HFFc6 (cell line): ENCODE measurements around the gene CHD8. TPM values are rescaled to one million over a fixed set of nuclear protein-coding genes. Genes with fewer than 3 reads are reported as not detected.
A peak's percentile ranks its signal among the peaks of the same experiment; 100 is the strongest.
"Not testable (repeated sequence)": the region's sequence is repeated elsewhere in the genome, so short reads cannot be mapped to it uniquely, and the experiment has no call there.

Experiments used
- DNase-seq: peaks from one replicate; pipeline ENCODE4 v3.0.0-alpha.2; 2018
- H3K27ac Mint-ChIP-seq: 2 replicates; pipeline ENCODE4 v1.8.0; 2020; ENCODE audit warnings: mild to moderate bottlenecking, mixed read lengths
- H3K27me3 Mint-ChIP-seq: 2 replicates; pipeline ENCODE4 v1.8.0; 2021; ENCODE audit warnings: mild to moderate bottlenecking, moderate library complexity, mixed read lengths; ENCODE audit not compliant: insufficient read depth
- H3K36me3 Mint-ChIP-seq: 2 replicates; pipeline ENCODE4 v1.8.0; 2021; ENCODE audit warnings: low read depth, mixed read lengths
- H3K4me1 Mint-ChIP-seq: 2 replicates; pipeline ENCODE4 v1.8.0; 2020; ENCODE audit warnings: low read depth, mixed read lengths
- H3K4me3 Mint-ChIP-seq: 2 replicates; pipeline ENCODE4 v1.8.0; 2020; ENCODE audit warnings: mild to moderate bottlenecking, moderate library complexity, mixed read lengths
- H3K9me3 Mint-ChIP-seq: 2 replicates; pipeline ENCODE4 v1.8.0; 2020; ENCODE audit warnings: mild to moderate bottlenecking, mixed read lengths
- CTCF ChIP-seq: fragments of 200-600 bp; sonication (generic); IDR thresholded peaks from 2 replicates; pipeline ENCODE4 v1.5.0; 2021; ENCODE audit warnings: antibody characterized with exemption, mild to moderate bottlenecking
- total RNA-seq, 6 experiments: library from RNA; stranded (reverse); fragmentation: NEBNext Ultra II Directional; extraction: Animal tissue kit (Norgen Biotek cat#: 25700); gene quantifications; 2 replicates in 1 of 6; 3 replicates in 5 of 6; pipeline ENCODE4 v1.2.3, GENCODE V29; 2021

CHD8 gene
- total RNA-seq, 6 experiments from 2014 or later, result 63.5 to 78.6 (median 70.9) TPM

GRCh38 chr14:21475767-21476522, 20.0 kb upstream of the CHD8 start:
- no peak for DNase-seq
- peak overlapping the region; percentile 97 for H3K27ac Mint-ChIP-seq
- no peaks in the 10 kb centered on the region for H3K9me3 Mint-ChIP-seq
- H3K36me3 Mint-ChIP-seq, result peaks cover 19% of the 10 kb centered on the region
- H3K27me3 Mint-ChIP-seq, result no peaks in the 10 kb centered on the region
- peaks cover 13% of the 10 kb centered on the region for H3K4me1 Mint-ChIP-seq
- peak overlapping the region; percentile 96 for H3K4me3 Mint-ChIP-seq
- no peak for TF ChIP-seq CTCF

GRCh38 chr14:21467616-21468015, 11.7 kb upstream of the CHD8 start:
- no peak for TF ChIP-seq CTCF
- no peaks in the 10 kb centered on the region for H3K9me3 Mint-ChIP-seq
- peaks cover 19% of the 10 kb centered on the region for H3K36me3 Mint-ChIP-seq
- no peak overlapping the region for H3K4me3 Mint-ChIP-seq
- peak; percentile 90 for DNase-seq
- peaks cover 15% of the 10 kb centered on the region for H3K4me1 Mint-ChIP-seq
- H3K27ac Mint-ChIP-seq, result peak overlapping the region; percentile 80
- no peaks in the 10 kb centered on the region for H3K27me3 Mint-ChIP-seq

GRCh38 chr14:21455592-21455911, 371 bp downstream of the CHD8 start:
- Mint-ChIP-seq H3K9me3 (no peaks in the 10 kb centered on the region), H3K4me1 (peaks cover 32% of the 10 kb centered on the region), H3K27me3 (0 out of 2 replicates have a peak, but pooled peaks cover 1% of the 10 kb centered on the region), H3K27ac (peak overlapping the region; percentile 99), H3K36me3 (peaks cover 7% of the 10 kb centered on the region), H3K4me3 (peak overlapping the region; percentile 95)
- no peak for TF ChIP-seq CTCF
- peak; percentile 25 for DNase-seq

GRCh38 chr14:21454843-21455544, 929 bp downstream of the CHD8 start:
- peaks cover 37% of the 10 kb centered on the region for H3K4me1 Mint-ChIP-seq
- H3K9me3 Mint-ChIP-seq, result no peaks in the 10 kb centered on the region
- peaks cover 7% of the 10 kb centered on the region for H3K36me3 Mint-ChIP-seq
- H3K27ac Mint-ChIP-seq, result peak overlapping the region; percentile 99
- TF ChIP-seq CTCF, result no peak
- 0 out of 2 replicates have a peak, but pooled peaks cover 1% of the 10 kb centered on the region for H3K27me3 Mint-ChIP-seq
- peak overlapping the region; percentile 95 for H3K4me3 Mint-ChIP-seq
- DNase-seq, result peak; percentile 4

- no peak for TF ChIP-seq CTCF
- no peaks in the 10 kb centered on the region for H3K27me3 Mint-ChIP-seq
- H3K4me1 Mint-ChIP-seq, result peaks cover 42% of the 10 kb centered on the region
- DNase-seq, result no peak
- H3K27ac Mint-ChIP-seq, result peak overlapping the region; percentile 40; the same call in 1 of the 2 replicates
- peaks cover 6% of the 10 kb centered on the region for H3K36me3 Mint-ChIP-seq
- no peaks in the 10 kb centered on the region for H3K9me3 Mint-ChIP-seq
- no peak overlapping the region for H3K4me3 Mint-ChIP-seq
Observed at GRCh38 chr14:21449899-21450216, 6.1 kb downstream of the CHD8 start.

GRCh38 chr14:21442657-21443056, 13.3 kb downstream of the CHD8 start:
- H3K4me3 Mint-ChIP-seq, H3K36me3 Mint-ChIP-seq, H3K9me3 Mint-ChIP-seq, H3K4me1 Mint-ChIP-seq, DNase-seq, H3K27ac Mint-ChIP-seq, H3K27me3 Mint-ChIP-seq: not testable (repeated sequence)
